Measurements from ENCODE around the gene DHRS11. TPM values are rescaled to one million over a fixed set of nuclear protein-coding genes. Genes with fewer than 3 reads are reported as not detected.
A peak's percentile ranks its signal among the peaks of the same experiment; 100 is the strongest.

Gene DHRS11
- polyA plus RNA-seq, 3 donors = 1.2 to 4.3 (median 2.7) TPM

DNA sequence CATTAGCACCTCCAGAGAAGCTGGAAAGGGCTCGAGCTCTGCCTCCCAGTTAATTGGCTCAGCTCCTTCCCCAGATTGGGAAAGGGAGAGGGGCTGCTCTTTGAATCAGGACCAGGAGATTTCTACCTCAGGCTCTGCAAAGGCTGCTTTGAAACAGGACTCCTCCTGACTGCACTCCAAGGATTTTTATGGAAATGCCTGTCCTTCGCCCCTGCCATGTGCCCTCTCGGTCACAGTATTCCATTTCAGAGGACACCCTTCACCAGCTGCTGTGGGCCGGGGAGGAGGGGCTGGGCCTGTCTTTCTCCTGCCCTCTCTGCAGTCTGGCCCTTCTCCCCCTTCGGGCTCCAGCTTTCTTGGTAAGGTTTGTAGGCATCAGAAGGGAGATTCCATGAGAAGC is 23.3 kb downstream of the DHRS11 start:
- Histone ChIP-seq H3K4me2 (replicated peaks; ENCODE audit: extremely low read depth, low read length, poor library complexity, severe bottlenecking) (no peak overlapping the region), H3K9me3 (replicated peaks in 1 of 2; ENCODE audit: control insufficient read depth in 1 of 2, insufficient read depth in 1 of 2, low read length in 2 of 2) (no peaks in the 10 kb centered on the region), H3K4me1 (ENCODE audit: control insufficient read depth in 1 of 2, insufficient read depth in 2 of 2, low read length in 2 of 2) (no peaks in the 10 kb centered on the region), H3K27me3 (ENCODE audit: control insufficient read depth in 2 of 2, insufficient read depth in 2 of 2, low read length in 2 of 2) (no peaks in the 10 kb centered on the region), H3K36me3 (replicated peaks in 1 of 2; ENCODE audit: control insufficient read depth in 1 of 2, insufficient read depth in 2 of 2, low read length in 2 of 2) (no peaks in the 10 kb centered on the region), H3K27ac (ENCODE audit: low read depth in 1 of 2, low read length in 2 of 2) (no peak overlapping the region), H2AFZ (ENCODE audit: insufficient read depth, low read depth, low read length, poor library complexity, severe bottlenecking) (no peak overlapping the region), H3K4me3 (replicated peaks in 1 of 3; ENCODE audit: low read depth in 2 of 3, low read length in 3 of 3) (no peak overlapping the region), H3K79me2 (ENCODE audit: insufficient read depth, low read length) (no peaks in the 10 kb centered on the region), H3K9ac (ENCODE audit: insufficient read depth, low read length, poor library complexity, severe bottlenecking) (no peak overlapping the region), H4K20me1 (ENCODE audit: insufficient read depth, low read length) (no peaks in the 10 kb centered on the region)
- no CpG with 5 or more reads among the region's 5 CpGs for WGBS (ENCODE audit: insufficient coverage)
- TF ChIP-seq CTCF (IDR thresholded peaks at IDR 0.05) = no peak
- no peak overlapping the region for H3K4me3 Mint-ChIP-seq
- H3K27me3 Mint-ChIP-seq (ENCODE audit: low read depth in 3 of 3) = peaks cover 0 to 6% (median 0%) of the 10 kb centered on the region in 3 donors
- H3K36me3 Mint-ChIP-seq = no peaks in the 10 kb centered on the region
- intact Hi-C loops (cut with micrococcal nuclease) = no loop called here
- DNase-seq = no peak
- H3K27ac Mint-ChIP-seq = no peak overlapping the region
- H3K9me3 Mint-ChIP-seq = no peaks in the 10 kb centered on the region
- H3K4me1 Mint-ChIP-seq = peaks cover 3% of the 10 kb centered on the region

GRCh38 chr17:36616061-36617029 is 24.7 kb downstream of the DHRS11 start:
- no peaks in the 10 kb centered on the region for H3K9me3 ChIP-seq (replicated peaks in 1 of 2; ENCODE audit: control insufficient read depth in 1 of 2, insufficient read depth in 1 of 2, low read length in 2 of 2)
- no peaks in the 10 kb centered on the region for H3K4me1 ChIP-seq (ENCODE audit: control insufficient read depth in 1 of 2, insufficient read depth in 2 of 2, low read length in 2 of 2)
- no peak overlapping the region for H3K27ac ChIP-seq (ENCODE audit: low read depth in 1 of 2, low read length in 2 of 2)
- Mint-ChIP-seq H3K4me1 (peaks cover 3% of the 10 kb centered on the region), H3K36me3 (no peaks in the 10 kb centered on the region), H3K27me3 (ENCODE audit: low read depth in 3 of 3) (peaks cover 0 to 6% (median 0%) of the 10 kb centered on the region in 3 donors), H3K9me3 (peaks cover 0 to 3% (median 0%) of the 10 kb centered on the region in 7 donors), H3K27ac (peak overlapping the region in 1 of 7 donors; percentile 23), H3K4me3 (no peak overlapping the region)
- no peak overlapping the region for H2AFZ ChIP-seq (ENCODE audit: insufficient read depth, low read depth, low read length, poor library complexity, severe bottlenecking)
- H3K4me3 ChIP-seq (replicated peaks in 1 of 3; ENCODE audit: low read depth in 2 of 3, low read length in 3 of 3) = no peak overlapping the region
- no peak for DNase-seq
- no peaks in the 10 kb centered on the region for H3K36me3 ChIP-seq (replicated peaks in 1 of 2; ENCODE audit: control insufficient read depth in 1 of 2, insufficient read depth in 2 of 2, low read length in 2 of 2)
- H3K4me2 ChIP-seq (replicated peaks; ENCODE audit: extremely low read depth, low read length, poor library complexity, severe bottlenecking) = no peak overlapping the region
- no peaks in the 10 kb centered on the region for H4K20me1 ChIP-seq (ENCODE audit: insufficient read depth, low read length)
- H3K79me2 ChIP-seq (ENCODE audit: insufficient read depth, low read length) = no peaks in the 10 kb centered on the region
- 98% methylated on average over 7 of the region's 16 CpGs for WGBS (ENCODE audit: insufficient coverage)
- no peaks in the 10 kb centered on the region for H3K27me3 ChIP-seq (ENCODE audit: control insufficient read depth in 2 of 2, insufficient read depth in 2 of 2, low read length in 2 of 2)
- TF ChIP-seq CTCF (IDR thresholded peaks at IDR 0.05) = no peak
- intact Hi-C loops (cut with micrococcal nuclease) = no loop called here
- H3K9ac ChIP-seq (ENCODE audit: insufficient read depth, low read length, poor library complexity, severe bottlenecking) = no peak overlapping the region
